ENCODE measurements around the gene DMXL2.

DNA sequence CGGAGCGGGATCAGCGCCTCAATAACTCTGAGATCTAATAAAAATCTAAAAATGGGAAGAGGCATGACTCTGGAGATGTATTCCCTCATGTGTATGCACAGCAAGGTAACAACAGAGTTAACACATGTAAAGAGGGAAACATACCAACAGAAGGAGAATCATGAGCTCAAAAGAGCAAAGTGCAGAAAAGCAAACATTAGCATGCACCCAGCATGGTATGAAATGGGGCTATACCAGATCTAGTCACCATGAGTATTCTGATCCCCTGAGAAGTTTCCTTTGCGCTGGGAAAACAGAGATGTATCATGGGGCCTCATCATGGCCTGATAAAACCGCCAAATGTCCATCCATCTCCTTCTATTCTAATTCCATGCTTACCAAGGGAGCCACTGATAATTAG lies 152.1 kb downstream of the DMXL2 start:
- TF ChIP-seq TAF1 (IDR thresholded peaks at IDR 0.05; ENCODE audit: borderline replicate concordance, low read depth, low read length) (no peak), TEAD4 (IDR thresholded peaks at IDR 0.05; ENCODE audit: borderline replicate concordance, insufficient read depth) (no peak), YY1 (IDR thresholded peaks at IDR 0.05; ENCODE audit: low read depth) (no peak)

All from SK-N-SH (cell line).